HepG2 (cell line): ENCODE measurements around the gene GRK4. TPM values are rescaled to one million over a fixed set of nuclear protein-coding genes. Genes with fewer than 3 reads are reported as not detected.

Source experiments
- ATAC-seq: fragments of 200-7000 bp; cut with Tn5 transposase; 3 replicates; pipeline ENCODE4 v1.9.1; 2020; ENCODE audit warnings: mild to moderate bottlenecking, moderate library complexity
- BruUV-seq: library from RNA; stranded (reverse); fragments of 400-500 nt; replicated peaks from 2 replicates; lab custom pipeline; 2021; lab: Mats Ljungman, UMichigan
- CTCF ChIA-PET: fragments of 300-600 bp; formaldehyde crosslinking; extraction: SDS; loops from one replicate; lab custom pipeline; 2021; ENCODE audit warnings: low total read pairs, inconsistent platforms, low intra/inter-chr PET ratio; lab: Yijun Ruan, JAX
- POLR2A ChIA-PET: fragments of 350-600 bp; sonication (Branson Sonifier 250); formaldehyde crosslinking; loops from one replicate; lab custom pipeline; 2020; ENCODE audit warnings: antibody characterized with exemption, inconsistent platforms; lab: Yijun Ruan, JAX
- DNase-seq: peaks from one replicate; pipeline ENCODE4 v3.0.0-alpha.2; 2015; ENCODE audit warnings: low spot score
- FAIRE-seq: peaks from 3 replicates; lab custom pipeline; 2011; peaks lifted over from hg19 to GRCh38; lab: Jason Lieb, UNC
- H2AFZ ChIP-seq: one replicate; pipeline ENCODE4 v1.6.1; 2011; ENCODE audit warnings: low read length, inconsistent platforms
- H3K27ac ChIP-seq: fragments of 300-600 bp; 3 replicates; pipeline ENCODE4 v1.8.0; 2011; ENCODE audit warnings: mixed run types, mild to moderate bottlenecking, mixed read lengths, low read length, inconsistent platforms; ENCODE audit not compliant: insufficient read depth; ENCODE audit errors: extremely low read length
- H3K27me3 ChIP-seq, 2 experiments: fragments of 200-600 bp in 1 of 2; 2 replicates in 1 of 2; 3 replicates in 1 of 2; pipeline versions ENCODE4 v1.6.0 to v1.8.0; 2011; ENCODE audit warnings: low read length in 2 of 2, mild to moderate bottlenecking in 2 of 2, moderate library complexity in 2 of 2, inconsistent platforms in 1 of 2; ENCODE audit not compliant: insufficient read depth in 2 of 2, control insufficient read depth in 1 of 2
- H3K36me3 ChIP-seq, 2 experiments: fragments of 200-600 bp in 1 of 2; replicated peaks in 1 of 2; 2 replicates in 1 of 2; 3 replicates in 1 of 2; pipeline versions ENCODE4 v1.5.1 to v1.8.0; 2011; ENCODE audit warnings: low read length in 2 of 2, inconsistent platforms in 1 of 2; ENCODE audit not compliant: insufficient read depth in 2 of 2, control insufficient read depth in 1 of 2
- H3K4me1 ChIP-seq: 2 replicates; pipeline ENCODE4 v1.5.1; 2012; ENCODE audit warnings: low read length, inconsistent platforms; ENCODE audit not compliant: insufficient read depth
- H3K4me2 ChIP-seq: 2 replicates; pipeline ENCODE4 v1.6.0; 2011; ENCODE audit warnings: low read depth, low read length, inconsistent platforms
- H3K4me3 ChIP-seq, 3 experiments: fragments of 200-600 bp in 1 of 3; sonication (generic), shearing (Covaris generic) in 1 of 3; replicated peaks in 1 of 3; 2 replicates each; pipeline ENCODE4 v1.5.1; 2011 to 2016; ENCODE audit warnings: low read length in 3 of 3, inconsistent platforms in 2 of 3, low read depth in 2 of 3, mild to moderate bottlenecking in 2 of 3, control low read depth in 1 of 3, mixed read lengths in 1 of 3; ENCODE audit not compliant: insufficient read depth in 1 of 3
- H3K79me2 ChIP-seq: one replicate; pipeline ENCODE4 v1.6.1; 2011; ENCODE audit warnings: low read length, inconsistent platforms; ENCODE audit not compliant: insufficient read depth
- H3K9ac ChIP-seq: 2 replicates; pipeline ENCODE4 v1.6.0; 2011; ENCODE audit warnings: mild to moderate bottlenecking, low read depth, low read length, inconsistent platforms; ENCODE audit not compliant: insufficient read depth
- H3K9me3 ChIP-seq: 2 replicates; pipeline ENCODE4 v1.5.1; 2012; ENCODE audit warnings: mild to moderate bottlenecking, low read length
- H4K20me1 ChIP-seq: 2 replicates; pipeline ENCODE4 v1.6.0; 2011; ENCODE audit warnings: inconsistent platforms, mild to moderate bottlenecking, low read length, moderate library complexity; ENCODE audit not compliant: insufficient read depth
- CEBPB ChIP-seq: IDR thresholded peaks from 2 replicates; pipeline ENCODE4 v1.6.1; 2011; ENCODE audit warnings: low read depth, low read length, improper control_type of control experiment, borderline replicate concordance
- CTCF ChIP-seq: sonication (generic); formaldehyde crosslinking; IDR thresholded peaks from 2 replicates; pipeline ENCODE4 v1.5.0; 2020; ENCODE audit warnings: mild to moderate bottlenecking, missing genetic modification reagents, moderate library complexity
- DR1 ChIP-seq: sonication (generic); formaldehyde crosslinking; IDR thresholded peaks from 2 replicates; pipeline ENCODE4 v1.8.0; 2021; ENCODE audit warnings: mild to moderate bottlenecking, missing genetic modification reagents, inconsistent platforms
- SIX4 ChIP-seq: sonication (generic); formaldehyde crosslinking; IDR thresholded peaks from 2 replicates; pipeline ENCODE4 v1.4.0; 2020; ENCODE audit warnings: missing genetic modification reagents
- SMC3 ChIP-seq: IDR thresholded peaks from 2 replicates; pipeline ENCODE4 v1.6.1; 2011; ENCODE audit warnings: low read length, improper control_type of control experiment
- STAG1 ChIP-seq: sonication (generic); formaldehyde crosslinking; IDR thresholded peaks from 2 replicates; pipeline ENCODE4 v1.4.0; 2020; ENCODE audit warnings: missing genetic modification reagents
- ZNF367 ChIP-seq: sonication (generic); formaldehyde crosslinking; IDR thresholded peaks from 2 replicates; pipeline ENCODE4 v1.4.0; 2020; ENCODE audit warnings: missing genetic modification reagents, borderline replicate concordance
- ZSCAN22 ChIP-seq: sonication (generic); formaldehyde crosslinking; IDR thresholded peaks from 2 replicates; pipeline ENCODE4 v1.4.0; 2020; ENCODE audit warnings: mild to moderate bottlenecking, missing genetic modification reagents
- WGBS: methylation state at CpG from one replicate; pipeline ENCODE4 v1.1.6; 2017; ENCODE audit warnings: low lambda C conversion rate; 5-methylcytosine and 5-hydroxymethylcytosine counted together
- in situ Hi-C: cut with HindIII; loops from 2 replicates; pipeline ENCODE4 v1.10.0; 2017; ENCODE audit warnings: low pct_unique_long_range_greater_than_20kb; ENCODE audit not compliant: extremely low pct_ligation_motif_present
- intact Hi-C: fragments of 100-400 bp; cut with micrococcal nuclease; formaldehyde crosslinking; loops from one replicate; pipeline ENCODE4 v1.10.0; 2022; ENCODE audit not compliant: unreplicated experiment
- polyA plus RNA-seq, 8 experiments: library from polyadenylated mRNA; depleted of rRNA in 3 of 8; stranded (reverse) in 7 of 8; unstranded in 1 of 8; fragments of >200 nt; fragmentation: Illumina TruSeq in 4 of 8; extraction: Trizol in 4 of 8; gene quantifications; 2 replicates each; pipeline versions ENCODE4 v1.2.1 to v1.2.3, GENCODE V29; 2011 to 2016; ENCODE audit warnings: low read depth in 4 of 8, missing spikeins in 1 of 8, mixed read lengths in 1 of 8; ENCODE audit not compliant: insufficient read depth in 1 of 8
- total RNA-seq, 5 experiments: library from RNA; depleted of rRNA; stranded (reverse); fragments of >200 nt; fragmentation: Illumina TruSeq; extraction: Trizol; gene quantifications; 2 replicates each; pipeline ENCODE4 v1.2.3, GENCODE V29; 2016; ENCODE audit warnings: low read depth in 1 of 5
- TF ChIP-seq, protein P1 (sequence below): sonication (generic); formaldehyde crosslinking; IDR thresholded peaks from 2 replicates; pipeline ENCODE4 v1.4.0; 2020; ENCODE audit warnings: missing genetic modification reagents
- TF ChIP-seq, protein P2 (sequence below): sonication (generic); formaldehyde crosslinking; IDR thresholded peaks from 2 replicates; pipeline ENCODE4 v1.5.0; 2020; ENCODE audit warnings: mild to moderate bottlenecking, missing genetic modification reagents

Gene GRK4
- total and polyA plus RNA-seq, 2 of the 13 experiments (the other 11 are each of a cell fraction or from before 2014, with no cell fraction given): 1.8 to 2.0 TPM

DNA sequence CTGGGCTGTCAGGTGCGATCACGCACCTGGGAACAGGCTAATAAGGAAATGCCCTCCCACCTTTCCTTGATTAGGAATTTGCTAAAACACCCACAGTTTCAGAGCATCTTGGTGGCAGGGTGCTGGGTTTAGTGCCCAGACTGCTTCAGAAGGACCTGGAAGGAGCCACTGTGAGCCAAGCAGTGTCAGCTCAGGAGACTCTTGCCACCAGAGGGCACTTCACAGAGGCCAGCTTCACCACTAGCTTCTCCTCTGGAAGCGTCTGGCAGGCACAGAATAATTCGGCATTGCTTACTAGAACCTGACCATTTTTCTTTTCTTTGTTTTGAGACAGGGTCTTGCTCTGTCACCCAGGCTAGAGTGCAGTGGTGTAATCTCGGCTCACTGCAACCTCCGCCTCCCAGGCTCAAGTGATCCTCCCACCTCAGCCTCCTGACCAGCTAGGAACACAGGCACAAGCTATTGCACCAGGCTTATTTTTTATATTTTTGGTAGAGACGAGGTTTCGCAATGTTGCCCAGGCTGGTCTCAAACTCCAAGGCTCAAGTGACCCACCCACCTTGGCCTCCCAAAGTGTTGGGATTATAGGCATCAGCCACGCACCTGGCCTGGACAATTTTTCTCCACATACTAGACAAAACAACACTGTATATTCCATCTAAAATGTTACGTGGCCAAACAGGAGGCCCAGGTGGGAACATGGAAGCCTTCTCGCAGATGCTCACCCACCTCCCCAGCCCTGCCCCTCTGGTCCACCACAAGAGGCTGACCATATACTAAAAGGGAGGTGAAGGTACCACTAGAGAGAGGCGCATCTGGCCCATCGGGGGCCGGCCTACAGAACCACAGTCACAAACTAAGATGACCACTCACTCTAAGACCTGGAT lies 14.2 kb upstream of the GRK4 start:
- Histone ChIP-seq H4K20me1 (peaks cover 3% of the 10 kb centered on the region; the same call in 1 of the 2 replicates), H3K4me2 (no peak overlapping the region), H3K36me3 (peaks cover 50 to 87% of the 10 kb centered on the region in 2 experiments), H3K79me2 (no peaks in the 10 kb centered on the region), H3K9me3 (no peaks in the 10 kb centered on the region), H2AFZ (no peak overlapping the region), H3K27me3 (no peaks in the 10 kb centered on the region), H3K4me3 (no peak overlapping the region), H3K27ac (no peak overlapping the region), H3K4me1 (peaks cover 14% of the 10 kb centered on the region; the same call in 1 of the 2 replicates), H3K9ac (no peak overlapping the region)
- FAIRE-seq (peak; percentile 30), ATAC-seq (peak; percentile 81), DNase-seq (no peak)
- no TSS peak for BruUV-seq
- WGBS: 96% methylated on average over 14 of the region's 14 CpGs
- intact Hi-C loops (no loop called here), in situ Hi-C loops (no loop called here)
- POLR2A ChIA-PET: interaction anchor here (0.7 kb wide), 1 partner anchor 13 kb away, joined by 5 read pairs; no protein-coding TSS in a partner anchor
- TF ChIP-seq SMC3 (peak; percentile 7; the same call in 1 of the 2 replicates), DR1 (CRISPR knock-in tag) (no peak), STAG1 (peak; percentile 26; the same call in 1 of the 2 replicates), CEBPB (peak; percentile 38; the same call in 1 of the 2 replicates), SIX4 (CRISPR knock-in tag) (no peak), ZSCAN22 (CRISPR knock-in tag) (no peak), CTCF (CRISPR knock-in tag) (peak; percentile 53), ZNF367 (CRISPR knock-in tag) (no peak)
- TF ChIP-seq, protein P1, sequence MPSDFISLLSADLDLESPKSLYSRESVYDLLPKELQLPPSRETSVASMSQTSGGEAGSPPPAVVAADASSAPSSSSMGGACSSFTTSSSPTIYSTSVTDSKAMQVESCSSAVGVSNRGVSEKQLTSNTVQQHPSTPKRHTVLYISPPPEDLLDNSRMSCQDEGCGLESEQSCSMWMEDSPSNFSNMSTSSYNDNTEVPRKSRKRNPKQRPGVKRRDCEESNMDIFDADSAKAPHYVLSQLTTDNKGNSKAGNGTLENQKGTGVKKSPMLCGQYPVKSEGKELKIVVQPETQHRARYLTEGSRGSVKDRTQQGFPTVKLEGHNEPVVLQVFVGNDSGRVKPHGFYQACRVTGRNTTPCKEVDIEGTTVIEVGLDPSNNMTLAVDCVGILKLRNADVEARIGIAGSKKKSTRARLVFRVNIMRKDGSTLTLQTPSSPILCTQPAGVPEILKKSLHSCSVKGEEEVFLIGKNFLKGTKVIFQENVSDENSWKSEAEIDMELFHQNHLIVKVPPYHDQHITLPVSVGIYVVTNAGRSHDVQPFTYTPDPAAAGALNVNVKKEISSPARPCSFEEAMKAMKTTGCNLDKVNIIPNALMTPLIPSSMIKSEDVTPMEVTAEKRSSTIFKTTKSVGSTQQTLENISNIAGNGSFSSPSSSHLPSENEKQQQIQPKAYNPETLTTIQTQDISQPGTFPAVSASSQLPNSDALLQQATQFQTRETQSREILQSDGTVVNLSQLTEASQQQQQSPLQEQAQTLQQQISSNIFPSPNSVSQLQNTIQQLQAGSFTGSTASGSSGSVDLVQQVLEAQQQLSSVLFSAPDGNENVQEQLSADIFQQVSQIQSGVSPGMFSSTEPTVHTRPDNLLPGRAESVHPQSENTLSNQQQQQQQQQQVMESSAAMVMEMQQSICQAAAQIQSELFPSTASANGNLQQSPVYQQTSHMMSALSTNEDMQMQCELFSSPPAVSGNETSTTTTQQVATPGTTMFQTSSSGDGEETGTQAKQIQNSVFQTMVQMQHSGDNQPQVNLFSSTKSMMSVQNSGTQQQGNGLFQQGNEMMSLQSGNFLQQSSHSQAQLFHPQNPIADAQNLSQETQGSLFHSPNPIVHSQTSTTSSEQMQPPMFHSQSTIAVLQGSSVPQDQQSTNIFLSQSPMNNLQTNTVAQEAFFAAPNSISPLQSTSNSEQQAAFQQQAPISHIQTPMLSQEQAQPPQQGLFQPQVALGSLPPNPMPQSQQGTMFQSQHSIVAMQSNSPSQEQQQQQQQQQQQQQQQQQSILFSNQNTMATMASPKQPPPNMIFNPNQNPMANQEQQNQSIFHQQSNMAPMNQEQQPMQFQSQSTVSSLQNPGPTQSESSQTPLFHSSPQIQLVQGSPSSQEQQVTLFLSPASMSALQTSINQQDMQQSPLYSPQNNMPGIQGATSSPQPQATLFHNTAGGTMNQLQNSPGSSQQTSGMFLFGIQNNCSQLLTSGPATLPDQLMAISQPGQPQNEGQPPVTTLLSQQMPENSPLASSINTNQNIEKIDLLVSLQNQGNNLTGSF (CRISPR knock-in tag): no peak
- TF ChIP-seq, protein P2, sequence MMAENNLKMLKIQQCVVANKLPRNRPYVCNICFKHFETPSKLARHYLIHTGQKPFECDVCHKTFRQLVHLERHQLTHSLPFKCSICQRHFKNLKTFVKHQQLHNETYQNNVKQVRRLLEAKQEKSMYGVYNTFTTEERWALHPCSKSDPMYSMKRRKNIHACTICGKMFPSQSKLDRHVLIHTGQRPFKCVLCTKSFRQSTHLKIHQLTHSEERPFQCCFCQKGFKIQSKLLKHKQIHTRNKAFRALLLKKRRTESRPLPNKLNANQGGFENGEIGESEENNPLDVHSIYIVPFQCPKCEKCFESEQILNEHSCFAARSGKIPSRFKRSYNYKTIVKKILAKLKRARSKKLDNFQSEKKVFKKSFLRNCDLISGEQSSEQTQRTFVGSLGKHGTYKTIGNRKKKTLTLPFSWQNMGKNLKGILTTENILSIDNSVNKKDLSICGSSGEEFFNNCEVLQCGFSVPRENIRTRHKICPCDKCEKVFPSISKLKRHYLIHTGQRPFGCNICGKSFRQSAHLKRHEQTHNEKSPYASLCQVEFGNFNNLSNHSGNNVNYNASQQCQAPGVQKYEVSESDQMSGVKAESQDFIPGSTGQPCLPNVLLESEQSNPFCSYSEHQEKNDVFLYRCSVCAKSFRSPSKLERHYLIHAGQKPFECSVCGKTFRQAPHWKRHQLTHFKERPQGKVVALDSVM (CRISPR knock-in tag): peak; percentile 62
- CTCF ChIA-PET: interaction anchor here (1.5 kb wide), 1 partner anchor 88 kb away, joined by 5 read pairs; no protein-coding TSS in a partner anchor
